Mononuclear cell (primary cell): Measurements from ENCODE around the gene LRFN2. TPM values are rescaled to one million over a fixed set of nuclear protein-coding genes. Genes with fewer than 3 reads are reported as not detected.

Source experiments
- H3K27me3 ChIP-seq: 2 replicates; pipeline ENCODE4 v1.6.0; 2011; ENCODE audit warnings: low read length, control low read depth; ENCODE audit not compliant: insufficient read depth
- H3K4me1 ChIP-seq: 2 replicates; pipeline ENCODE4 v1.5.1; 2011; ENCODE audit warnings: mild to moderate bottlenecking, low read length, control low read depth; ENCODE audit not compliant: insufficient read depth
- H3K4me3 ChIP-seq: 2 replicates; pipeline ENCODE4 v1.5.1; 2011; ENCODE audit warnings: mild to moderate bottlenecking, low read length, moderate library complexity
- H3K9me3 ChIP-seq: 2 replicates; pipeline ENCODE4 v1.5.1; 2011; ENCODE audit warnings: low read depth, mild to moderate bottlenecking, control low read depth, low read length
- total RNA-seq: library from RNA; depleted of rRNA; stranded (reverse); fragments of >200 nt; gene quantifications from one replicate; pipeline ENCODE4 v1.2.3, GENCODE V29; 2012

LRFN2 gene
- total RNA-seq, 1 donor: 0.21 TPM

- no peaks in the 10 kb centered on the region for H3K9me3 ChIP-seq
- H3K27me3 ChIP-seq: no peaks in the 10 kb centered on the region
- H3K4me1 ChIP-seq: no peaks in the 10 kb centered on the region
- H3K4me3 ChIP-seq: no peak overlapping the region
These were observed 45.5 kb downstream of the LRFN2 start for GRCh38 chr6:40541556-40542174.

- Histone ChIP-seq H3K9me3 (no peaks in the 10 kb centered on the region), H3K4me1 (no peaks in the 10 kb centered on the region), H3K4me3 (no peak overlapping the region), H3K27me3 (no peaks in the 10 kb centered on the region)
These were observed 46.4 kb downstream of the LRFN2 start for GRCh38 chr6:40540790-40541189.

GRCh38 chr6:40539853-40540252, 47.3 kb downstream of the LRFN2 start:
- no peaks in the 10 kb centered on the region for H3K4me1 ChIP-seq
- no peaks in the 10 kb centered on the region for H3K9me3 ChIP-seq
- no peaks in the 10 kb centered on the region for H3K27me3 ChIP-seq
- H3K4me3 ChIP-seq: no peak overlapping the region

GRCh38 chr6:40538556-40538955, 48.6 kb downstream of the LRFN2 start:
- H3K27me3 ChIP-seq: no peaks in the 10 kb centered on the region
- no peaks in the 10 kb centered on the region for H3K4me1 ChIP-seq
- H3K4me3 ChIP-seq: no peak overlapping the region
- H3K9me3 ChIP-seq: no peaks in the 10 kb centered on the region

- Histone ChIP-seq H3K4me1 (no peaks in the 10 kb centered on the region), H3K27me3 (no peaks in the 10 kb centered on the region), H3K4me3 (no peak overlapping the region), H3K9me3 (no peaks in the 10 kb centered on the region)
These were observed 49.7 kb downstream of the LRFN2 start for GRCh38 chr6:40537446-40537845.

- Histone ChIP-seq H3K4me1 (no peaks in the 10 kb centered on the region), H3K9me3 (no peaks in the 10 kb centered on the region), H3K4me3 (no peak overlapping the region), H3K27me3 (no peaks in the 10 kb centered on the region)
These were observed 50.7 kb downstream of the LRFN2 start for GRCh38 chr6:40536442-40536841.

- Histone ChIP-seq H3K27me3 (no peaks in the 10 kb centered on the region), H3K4me3 (no peak overlapping the region), H3K4me1 (no peaks in the 10 kb centered on the region), H3K9me3 (no peaks in the 10 kb centered on the region)
These were observed 51.3 kb downstream of the LRFN2 start for GRCh38 chr6:40535819-40536380.

- Histone ChIP-seq H3K4me3 (no peak overlapping the region), H3K27me3 (no peaks in the 10 kb centered on the region), H3K4me1 (no peaks in the 10 kb centered on the region), H3K9me3 (no peaks in the 10 kb centered on the region)
These were observed 51.9 kb downstream of the LRFN2 start for GRCh38 chr6:40535110-40535818.

- H3K4me1 ChIP-seq: no peaks in the 10 kb centered on the region
- no peak overlapping the region for H3K4me3 ChIP-seq
- no peaks in the 10 kb centered on the region for H3K27me3 ChIP-seq
- H3K9me3 ChIP-seq: no peaks in the 10 kb centered on the region
These were observed 54.7 kb downstream of the LRFN2 start for GRCh38 chr6:40532349-40533000.

- no peaks in the 10 kb centered on the region for H3K9me3 ChIP-seq
- H3K27me3 ChIP-seq: no peaks in the 10 kb centered on the region
These were observed 57.2 kb downstream of the LRFN2 start for GRCh38 chr6:40529919-40530318.

GRCh38 chr6:40529040-40529439, 58.1 kb downstream of the LRFN2 start:
- H3K27me3 ChIP-seq: no peaks in the 10 kb centered on the region
- no peaks in the 10 kb centered on the region for H3K9me3 ChIP-seq
- no peak overlapping the region for H3K4me3 ChIP-seq
- H3K4me1 ChIP-seq: no peaks in the 10 kb centered on the region

More at GRCh38 chr6:40529919-40530318, 57.2 kb downstream of the LRFN2 start:
- Histone ChIP-seq H3K4me1 (no peaks in the 10 kb centered on the region), H3K4me3 (no peak overlapping the region)

GRCh38 chr6:40528051-40528450, 59.1 kb downstream of the LRFN2 start:
- no peaks in the 10 kb centered on the region for H3K9me3 ChIP-seq
- H3K27me3 ChIP-seq: no peaks in the 10 kb centered on the region
- H3K4me3 ChIP-seq: no peak overlapping the region
- H3K4me1 ChIP-seq: no peaks in the 10 kb centered on the region

- no peak overlapping the region for H3K4me3 ChIP-seq
- no peaks in the 10 kb centered on the region for H3K9me3 ChIP-seq
- no peaks in the 10 kb centered on the region for H3K4me1 ChIP-seq
- H3K27me3 ChIP-seq: no peaks in the 10 kb centered on the region
These were observed 61.1 kb downstream of the LRFN2 start for GRCh38 chr6:40526036-40526435.

GRCh38 chr6:40524797-40525585, 62.2 kb downstream of the LRFN2 start:
- no peaks in the 10 kb centered on the region for H3K9me3 ChIP-seq
- H3K4me3 ChIP-seq: no peak overlapping the region
- no peaks in the 10 kb centered on the region for H3K4me1 ChIP-seq
- H3K27me3 ChIP-seq: no peaks in the 10 kb centered on the region
